GM10266 (cell line): Measurements from ENCODE around the gene OAS3.

Source experiments
- DNase-seq: peaks from one replicate; pipeline ENCODE4 v3.0.0; 2012; ENCODE audit errors: extremely low spot score
- TF ChIP-seq, protein P1 (sequence below): IDR thresholded peaks from 2 replicates; pipeline ENCODE4 v1.5.1; 2012; ENCODE audit warnings: mild to moderate bottlenecking, low read depth; ENCODE audit not compliant: control insufficient read depth, insufficient read depth; ENCODE audit errors: missing control alignments

Gene OAS3

DNA sequence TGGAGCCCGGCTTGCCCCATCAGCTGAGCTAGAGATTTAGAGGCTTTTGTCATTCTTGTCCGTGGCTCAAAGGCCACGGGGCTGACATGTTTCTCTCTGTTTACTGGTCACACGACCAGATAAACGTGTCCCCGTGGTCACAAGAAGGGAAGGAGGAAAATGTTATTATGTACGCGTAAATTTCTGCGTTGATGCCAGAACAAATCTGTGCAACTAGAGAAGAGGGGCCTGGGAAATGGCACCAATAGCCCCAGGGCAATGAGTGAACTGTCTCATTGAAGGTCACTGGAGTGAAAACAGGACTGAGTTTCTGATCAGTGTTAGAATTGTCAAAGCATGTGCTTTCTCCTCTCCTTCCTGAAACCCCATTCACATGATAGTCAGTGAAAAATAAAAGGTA is 65.4 kb downstream of the OAS3 start:
- no peak for DNase-seq
- TF ChIP-seq, protein P1, sequence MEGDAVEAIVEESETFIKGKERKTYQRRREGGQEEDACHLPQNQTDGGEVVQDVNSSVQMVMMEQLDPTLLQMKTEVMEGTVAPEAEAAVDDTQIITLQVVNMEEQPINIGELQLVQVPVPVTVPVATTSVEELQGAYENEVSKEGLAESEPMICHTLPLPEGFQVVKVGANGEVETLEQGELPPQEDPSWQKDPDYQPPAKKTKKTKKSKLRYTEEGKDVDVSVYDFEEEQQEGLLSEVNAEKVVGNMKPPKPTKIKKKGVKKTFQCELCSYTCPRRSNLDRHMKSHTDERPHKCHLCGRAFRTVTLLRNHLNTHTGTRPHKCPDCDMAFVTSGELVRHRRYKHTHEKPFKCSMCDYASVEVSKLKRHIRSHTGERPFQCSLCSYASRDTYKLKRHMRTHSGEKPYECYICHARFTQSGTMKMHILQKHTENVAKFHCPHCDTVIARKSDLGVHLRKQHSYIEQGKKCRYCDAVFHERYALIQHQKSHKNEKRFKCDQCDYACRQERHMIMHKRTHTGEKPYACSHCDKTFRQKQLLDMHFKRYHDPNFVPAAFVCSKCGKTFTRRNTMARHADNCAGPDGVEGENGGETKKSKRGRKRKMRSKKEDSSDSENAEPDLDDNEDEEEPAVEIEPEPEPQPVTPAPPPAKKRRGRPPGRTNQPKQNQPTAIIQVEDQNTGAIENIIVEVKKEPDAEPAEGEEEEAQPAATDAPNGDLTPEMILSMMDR, result no peak

DNA sequence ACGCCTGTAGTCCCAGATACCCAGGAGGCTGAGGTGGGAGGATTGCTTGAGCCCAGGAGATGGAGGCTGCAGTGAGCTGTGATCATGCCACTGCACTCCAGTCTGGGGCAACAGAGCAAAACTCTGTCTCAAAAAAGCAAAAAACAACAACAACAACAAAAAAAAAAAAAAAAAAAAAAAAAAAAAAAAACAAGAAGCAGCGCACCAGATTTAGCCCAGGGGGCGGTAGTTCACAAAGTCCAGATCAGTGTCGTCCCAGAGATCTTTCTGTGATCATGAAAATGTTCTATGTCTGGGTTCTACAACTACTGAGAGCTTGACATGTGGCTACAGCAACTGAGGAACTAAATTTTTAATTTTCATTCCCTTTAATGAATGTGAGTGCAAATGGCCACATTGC is 67.5 kb downstream of the OAS3 start:
- TF ChIP-seq, protein P1, result peak; percentile 12
- DNase-seq, result no peak

- no peak for DNase-seq
- TF ChIP-seq, protein P1, result no peak
These were observed 67.9 kb downstream of the OAS3 start for GRCh38 chr12:113006206-113006605.

DNA sequence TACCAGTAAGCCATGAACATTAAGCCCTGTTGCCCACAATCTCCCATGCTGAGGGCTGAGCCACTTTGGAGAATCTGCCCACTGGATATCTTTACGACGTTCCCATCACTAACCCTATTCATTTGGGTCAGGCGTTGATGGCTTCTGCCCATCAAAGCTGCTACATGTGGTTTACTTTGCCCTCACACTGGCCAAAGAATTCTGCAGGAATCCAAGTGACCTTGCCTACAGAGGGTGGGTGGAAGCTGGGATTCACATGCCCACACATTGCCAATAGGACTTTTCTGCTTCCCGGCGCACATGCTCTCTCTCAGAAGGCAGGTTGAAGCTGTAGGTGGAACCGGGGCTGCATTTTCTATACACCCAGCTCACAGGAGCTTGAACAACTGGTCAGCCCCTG is 68.4 kb downstream of the OAS3 start:
- TF ChIP-seq, protein P1, result no peak
- no peak for DNase-seq

DNA sequence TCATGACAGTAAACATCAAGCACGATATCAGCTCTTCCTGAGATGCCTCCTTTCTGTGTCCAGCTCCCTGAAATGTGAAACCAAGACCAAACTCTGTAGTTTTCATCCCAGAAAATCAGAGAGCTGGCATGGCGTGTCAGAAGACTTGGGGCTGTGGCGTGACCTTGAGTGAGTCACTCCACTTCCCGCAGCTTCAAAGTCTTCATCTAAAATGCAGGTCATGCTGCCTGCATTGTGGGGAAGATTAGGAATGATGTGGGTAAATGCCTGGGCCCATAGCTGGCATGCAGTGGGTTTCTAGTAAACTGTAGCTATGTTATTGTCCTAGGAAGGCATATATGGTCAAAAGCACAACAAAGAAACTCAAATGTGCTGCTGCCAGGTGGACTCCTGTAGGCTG is 68.9 kb downstream of the OAS3 start:
- TF ChIP-seq, protein P1, result no peak
- no peak for DNase-seq

- TF ChIP-seq, protein P1, result no peak
- DNase-seq, result no peak
These were observed 72.4 kb downstream of the OAS3 start for GRCh38 chr12:113010701-113011100.

- DNase-seq, result no peak
- TF ChIP-seq, protein P1, result no peak
These were observed 76.3 kb downstream of the OAS3 start for GRCh38 chr12:113014565-113014964.

DNA sequence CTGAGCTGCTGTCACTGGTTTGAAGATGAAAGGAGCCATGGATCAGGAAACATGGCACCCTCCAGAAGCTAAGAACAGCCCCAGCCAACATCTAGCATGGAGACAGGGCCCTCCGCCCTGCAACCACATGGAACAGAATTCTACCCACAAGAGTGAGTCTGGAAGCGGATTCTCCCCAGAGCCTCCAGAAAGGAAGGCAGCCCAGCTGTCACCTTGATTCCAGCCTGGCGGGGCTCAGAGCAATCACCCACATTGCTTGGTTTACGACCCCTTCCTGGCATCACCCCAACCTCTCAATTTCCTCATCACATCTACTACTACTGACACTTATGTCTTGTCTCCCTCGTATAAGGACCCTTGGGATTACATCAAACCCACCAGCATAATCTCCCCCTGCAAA is 78.5 kb downstream of the OAS3 start:
- DNase-seq, result no peak
- TF ChIP-seq, protein P1, result no peak
